Activated T-cell treated with anti-CD3 and anti-CD28 coated beads for 48 hours (primary cell): ENCODE data around the gene ENTPD2.
"Not testable (repeated sequence)": the region's sequence is repeated elsewhere in the genome, so short reads cannot be mapped to it uniquely, and the experiment has no call there.

ENCODE experiments used
- DNase-seq: peaks from one replicate; pipeline ENCODE4 v3.0.0-alpha.2; 2020; ENCODE audit warnings: low read depth

ENTPD2 gene

GRCh38 chr9:137064027-137064879 lies 10.4 kb upstream of the ENTPD2 start:
- DNase-seq: peak; percentile 62

- DNase-seq: no peak
Observed at GRCh38 chr9:137063311-137064026, 9.6 kb upstream of the ENTPD2 start.

GRCh38 chr9:137062798-137063197 lies 8.9 kb upstream of the ENTPD2 start:
- DNase-seq: not testable (repeated sequence)

- DNase-seq: no peak
Observed at GRCh38 chr9:137062384-137062783, 8.5 kb upstream of the ENTPD2 start.

GRCh38 chr9:137058521-137059234 lies 4.8 kb upstream of the ENTPD2 start:
- DNase-seq: no peak

- no peak for DNase-seq
Observed at GRCh38 chr9:137057545-137057944, 3.7 kb upstream of the ENTPD2 start.

- DNase-seq: no peak
Observed at GRCh38 chr9:137056739-137057415, 3.0 kb upstream of the ENTPD2 start.

- no peak for DNase-seq
Observed at GRCh38 chr9:137055385-137056364, 1.8 kb upstream of the ENTPD2 start.

- no peak for DNase-seq
Observed at GRCh38 chr9:137054932-137055384, 1.1 kb upstream of the ENTPD2 start.

GRCh38 chr9:137052998-137053943 lies 590 bp downstream of the ENTPD2 start:
- no peak for DNase-seq

- DNase-seq: no peak
Observed at GRCh38 chr9:137052293-137052692, 1.6 kb downstream of the ENTPD2 start.

GRCh38 chr9:137051145-137051724 lies 2.6 kb downstream of the ENTPD2 start:
- DNase-seq: no peak

GRCh38 chr9:137050570-137050969 lies 3.3 kb downstream of the ENTPD2 start:
- DNase-seq: no peak

GRCh38 chr9:137049544-137050449 lies 4.1 kb downstream of the ENTPD2 start:
- DNase-seq: peak; percentile 67

- DNase-seq: no peak
Observed at GRCh38 chr9:137048655-137049543, 5.0 kb downstream of the ENTPD2 start.

GRCh38 chr9:137046088-137046787 lies 7.6 kb downstream of the ENTPD2 start, which contains the start of gene NPDC1:
Gene NPDC1, minus strand, starts transcription at chr9:137046177. Its CDS starts 188 bp downstream, at chr9:137045989.
- peak; percentile 82 for DNase-seq
